BLaER1 treated with 17β-estradiol and CSF1 and Interleukin-3, amounts not matched to agents 10 nM and 100 nM (cell line): Measurements from ENCODE around the gene KIAA1958.

Experiments
- H3K27ac ChIP-seq, 11 experiments: shearing (Covaris generic); formaldehyde crosslinking; 2 replicates each; pipeline ENCODE4 v1.8.1; 2022
- H3K27me3 ChIP-seq, 11 experiments: shearing (Covaris generic); formaldehyde crosslinking; 2 replicates each; pipeline ENCODE4 v1.8.1; 2022
- H3K36me3 ChIP-seq, 11 experiments: shearing (Covaris generic); formaldehyde crosslinking; 2 replicates each; pipeline ENCODE4 v1.8.1; 2022
- H3K4me1 ChIP-seq, 10 experiments: shearing (Covaris generic); formaldehyde crosslinking; 2 replicates each; pipeline ENCODE4 v1.8.1; 2022
- H3K4me2 ChIP-seq, 11 experiments: shearing (Covaris generic); formaldehyde crosslinking; 2 replicates each; pipeline ENCODE4 v1.8.1; 2022
- H3K4me3 ChIP-seq, 10 experiments: shearing (Covaris generic); formaldehyde crosslinking; 2 replicates each; pipeline ENCODE4 v1.8.1; 2022
- H3K9ac ChIP-seq, 11 experiments: shearing (Covaris generic); formaldehyde crosslinking; 2 replicates each; pipeline ENCODE4 v1.8.1; 2022
- H3K9me3 ChIP-seq, 11 experiments: shearing (Covaris generic); formaldehyde crosslinking; replicated peaks in 1 of 11; 2 replicates each; pipeline ENCODE4 v1.8.1; 2022
- H4K20me1 ChIP-seq, 11 experiments: shearing (Covaris generic); formaldehyde crosslinking; 2 replicates each; pipeline ENCODE4 v1.8.1; 2022
- Cebpa-rat ChIP-seq, 11 experiments: shearing (Covaris generic); IDR thresholded peaks; 2 replicates each; pipeline ENCODE4 v1.8.1; 2022

KIAA1958 gene

DNA sequence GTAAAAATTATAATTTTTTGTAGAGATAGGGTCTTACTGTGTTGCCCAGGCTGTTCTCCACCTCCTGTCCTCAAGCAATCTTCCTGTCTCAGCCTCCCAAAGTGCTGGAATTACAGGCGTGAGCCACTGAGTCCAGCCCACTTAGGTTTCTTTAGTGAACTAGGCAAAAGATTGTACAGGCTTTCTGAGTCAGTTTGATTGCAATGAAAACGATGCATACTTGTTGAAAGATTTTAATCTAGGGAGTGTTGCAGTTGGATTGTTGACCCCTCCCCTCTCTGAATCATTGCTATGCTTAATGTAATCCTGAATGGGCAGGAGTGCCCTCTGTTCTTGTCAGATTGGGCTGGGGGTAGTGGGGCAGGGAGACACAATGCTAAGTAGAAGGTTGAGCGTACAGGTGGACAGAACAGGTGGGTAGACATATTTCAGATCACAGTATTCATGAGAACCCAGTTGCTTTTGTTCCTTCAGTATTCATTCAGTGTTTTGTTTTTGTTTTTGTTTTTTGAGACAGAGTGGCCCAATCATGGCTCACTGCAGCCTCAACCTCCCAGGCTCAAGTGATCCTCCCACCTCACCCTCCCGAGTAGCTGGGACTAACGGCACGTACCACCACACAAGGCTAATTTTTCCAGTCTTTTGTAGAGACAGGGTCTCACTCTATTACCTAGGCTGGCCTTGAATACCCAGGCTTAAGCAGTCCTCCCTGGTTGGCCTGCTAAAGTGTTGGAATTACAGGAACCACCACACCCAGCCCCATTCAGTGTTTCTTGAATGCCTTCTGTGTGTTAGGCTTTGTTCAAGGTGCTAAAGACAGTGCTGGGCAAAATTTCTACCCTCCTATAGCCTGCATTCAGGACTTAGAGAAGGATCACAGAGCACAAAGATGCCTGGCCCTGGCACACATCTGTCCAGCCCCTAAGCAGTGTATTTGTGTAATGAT, 70.1 kb downstream of the KIAA1958 start:
- Histone ChIP-seq H3K4me3 (no peak overlapping the region), H3K27me3 (no peaks in the 10 kb centered on the region), H3K36me3 (peaks cover 0 to 20% (median 11%) of the 10 kb centered on the region in 11 experiments; a peak in 9 of 22 replicates), H3K4me1 (no peaks in the 10 kb centered on the region), H3K9me3 (peaks cover 0 to 6% (median 0%) of the 10 kb centered on the region in 11 experiments; a peak in 1 of 22 replicates), H4K20me1 (peaks cover 0 to 62% (median 8%) of the 10 kb centered on the region in 11 experiments; a peak in 10 of 22 replicates), H3K27ac (no peak overlapping the region), H3K9ac (no peak overlapping the region), H3K4me2 (no peak overlapping the region)
- TF ChIP-seq Cebpa-rat (IDR thresholded peaks at IDR 0.05): no peak

DNA sequence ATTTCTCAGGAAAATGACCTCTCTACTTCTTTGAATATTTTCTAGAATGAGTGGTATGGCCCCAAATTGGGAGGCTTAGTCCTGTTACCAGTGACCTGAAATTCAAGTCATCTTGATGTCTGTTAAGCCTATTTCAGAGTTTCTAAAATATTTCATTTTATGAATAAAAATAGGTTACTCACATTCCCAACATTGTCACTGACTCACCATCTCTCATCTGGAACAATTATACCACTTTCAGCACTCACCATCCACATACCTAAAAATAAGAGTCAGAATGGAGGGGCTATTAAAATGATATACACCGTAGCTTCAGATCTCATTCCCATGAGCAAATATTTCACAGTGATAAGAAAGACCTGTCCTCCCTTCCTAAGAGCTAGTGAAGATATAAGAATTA, 71.8 kb downstream of the KIAA1958 start:
- no peak overlapping the region for H3K27ac ChIP-seq
- H3K4me2 ChIP-seq: no peak overlapping the region
- peaks cover 0 to 20% (median 12%) of the 10 kb centered on the region in 11 experiments; a peak in 9 of 22 replicates for H3K36me3 ChIP-seq
- H3K27me3 ChIP-seq: no peaks in the 10 kb centered on the region
- H3K9me3 ChIP-seq: peaks cover under 1 to 21% (median 4%) of the 10 kb centered on the region in 11 experiments; a peak in 18 of 22 replicates
- no peak overlapping the region for H3K9ac ChIP-seq
- no peak overlapping the region for H3K4me3 ChIP-seq
- no peaks in the 10 kb centered on the region for H3K4me1 ChIP-seq
- peaks cover 0 to 58% (median 7%) of the 10 kb centered on the region in 11 experiments; a peak in 8 of 22 replicates for H4K20me1 ChIP-seq
- no peak for TF ChIP-seq Cebpa-rat (IDR thresholded peaks at IDR 0.05)

DNA sequence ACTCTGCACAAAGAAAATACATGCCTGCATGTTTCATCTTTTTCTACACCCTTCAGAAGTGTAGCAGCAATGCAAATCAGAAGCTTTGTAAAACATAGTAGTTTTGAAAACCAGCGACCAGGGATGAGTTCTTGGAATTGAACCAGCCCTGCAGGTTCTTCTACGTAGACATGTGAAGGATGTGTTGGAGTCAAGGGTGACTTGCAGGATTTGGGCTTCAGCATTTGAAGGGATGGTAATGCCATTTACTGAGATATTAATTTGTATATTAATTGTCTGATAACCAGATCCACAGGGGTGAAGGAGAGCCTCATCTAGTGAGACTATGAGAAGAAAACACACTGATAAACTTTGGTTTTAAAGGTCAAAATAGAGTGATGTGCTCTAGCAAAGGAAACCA, 72.4 kb downstream of the KIAA1958 start:
- Histone ChIP-seq H3K4me2 (no peak overlapping the region), H3K36me3 (peaks cover 0 to 22% (median 16%) of the 10 kb centered on the region in 11 experiments; a peak in 11 of 22 replicates), H3K27ac (no peak overlapping the region), H3K9me3 (peaks cover 6 to 26% (median 9%) of the 10 kb centered on the region in 11 experiments; a peak in 19 of 22 replicates), H4K20me1 (peaks cover 0 to 58% (median 7%) of the 10 kb centered on the region in 11 experiments; a peak in 8 of 22 replicates), H3K4me3 (no peak overlapping the region), H3K4me1 (no peaks in the 10 kb centered on the region), H3K9ac (no peak overlapping the region), H3K27me3 (no peaks in the 10 kb centered on the region)
- no peak for TF ChIP-seq Cebpa-rat (IDR thresholded peaks at IDR 0.05)

DNA sequence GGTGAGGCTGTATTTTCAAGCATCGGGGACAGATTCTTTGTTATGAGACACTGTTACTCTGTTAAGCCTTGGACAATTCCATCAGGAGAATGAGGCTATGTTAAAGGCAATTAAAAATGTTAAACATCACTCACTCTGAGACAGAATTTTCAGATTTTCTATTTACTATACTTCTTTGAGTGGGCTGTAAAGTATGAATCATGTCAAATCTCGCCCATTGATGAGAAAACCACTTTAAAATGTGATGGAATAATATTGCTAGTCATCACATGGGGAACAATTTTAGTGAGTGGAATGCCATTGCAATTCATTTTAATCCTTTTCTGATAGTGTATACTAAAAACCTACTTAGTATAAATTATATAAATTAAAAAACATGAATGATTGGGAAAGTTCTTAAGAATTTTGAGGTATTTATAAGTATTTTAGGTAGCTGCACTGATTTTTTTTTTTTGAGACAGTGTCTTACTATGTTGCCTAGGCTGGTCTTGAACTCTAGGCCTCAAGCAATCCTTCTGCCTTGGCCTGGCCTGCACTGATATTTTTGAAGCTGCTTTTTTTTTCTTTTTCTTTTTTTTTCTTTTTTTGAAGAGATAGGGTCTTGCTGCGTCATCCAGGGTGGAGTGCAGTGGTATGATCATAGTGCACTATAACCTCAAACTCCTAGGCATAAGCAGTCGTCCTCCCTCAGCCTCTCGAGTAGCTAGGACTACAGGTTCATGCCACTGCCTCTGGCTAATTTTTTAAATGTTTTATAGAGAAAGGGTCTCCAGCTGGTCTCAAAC, 73.2 kb downstream of the KIAA1958 start:
- no peak overlapping the region for H3K4me2 ChIP-seq
- no peaks in the 10 kb centered on the region for H3K27me3 ChIP-seq
- peaks cover 0 to 22% (median 13%) of the 10 kb centered on the region in 11 experiments; a peak in 11 of 22 replicates for H3K36me3 ChIP-seq
- no peaks in the 10 kb centered on the region for H3K4me1 ChIP-seq
- H4K20me1 ChIP-seq: peaks cover 0 to 54% (median 7%) of the 10 kb centered on the region in 11 experiments; a peak in 8 of 22 replicates
- no peak overlapping the region for H3K27ac ChIP-seq
- H3K9ac ChIP-seq: no peak overlapping the region
- TF ChIP-seq Cebpa-rat (IDR thresholded peaks at IDR 0.05): no peak
- no peak overlapping the region for H3K4me3 ChIP-seq
- H3K9me3 ChIP-seq: peaks cover 6 to 30% (median 14%) of the 10 kb centered on the region in 11 experiments; a peak in 19 of 22 replicates

DNA sequence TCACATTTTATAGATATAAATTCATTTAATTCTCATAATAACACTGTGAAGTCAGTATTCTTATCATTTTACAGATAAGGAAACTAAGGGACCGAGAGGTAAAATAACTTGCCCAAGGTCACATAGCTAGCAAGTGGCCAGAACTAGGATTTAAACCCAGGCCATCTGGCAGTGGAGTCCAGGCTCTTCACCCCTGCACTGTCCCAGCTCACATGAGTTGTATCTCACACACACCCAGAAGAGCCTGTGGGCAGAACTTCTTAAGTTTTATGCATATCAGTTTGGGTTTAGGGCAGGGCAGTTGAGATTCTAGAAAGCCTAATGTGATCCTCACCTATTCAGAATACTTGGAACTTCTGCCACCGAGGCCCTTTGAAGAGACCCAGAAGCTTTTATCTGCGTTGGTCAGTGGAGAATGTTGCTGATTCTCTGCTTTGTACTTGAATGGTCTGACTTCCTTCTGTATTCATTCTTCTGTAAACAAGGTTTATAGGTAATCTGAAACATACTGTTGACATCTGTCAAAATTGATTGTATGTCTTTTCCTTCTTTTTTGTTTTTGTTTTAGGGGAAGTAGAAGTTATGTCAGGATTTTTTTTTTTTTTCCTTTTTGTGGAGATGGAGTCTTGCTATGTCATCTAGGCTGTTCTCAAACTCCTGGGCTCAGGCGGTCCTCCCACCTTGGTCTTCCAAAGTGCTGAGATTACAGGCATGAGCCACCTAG, 75.8 kb downstream of the KIAA1958 start:
- peaks cover 6 to 30% (median 14%) of the 10 kb centered on the region in 11 experiments; a peak in 19 of 22 replicates for H3K9me3 ChIP-seq
- peaks cover 0 to 14% (median 4%) of the 10 kb centered on the region in 11 experiments; a peak in 8 of 22 replicates for H3K36me3 ChIP-seq
- no peaks in the 10 kb centered on the region for H3K27me3 ChIP-seq
- H3K27ac ChIP-seq: no peak overlapping the region
- H3K4me1 ChIP-seq: no peaks in the 10 kb centered on the region
- H3K4me2 ChIP-seq: no peak overlapping the region
- H3K4me3 ChIP-seq: no peak overlapping the region
- no peak overlapping the region for H3K9ac ChIP-seq
- peaks cover 0 to 28% (median 0%) of the 10 kb centered on the region in 11 experiments; a peak in 5 of 22 replicates for H4K20me1 ChIP-seq
- TF ChIP-seq Cebpa-rat (IDR thresholded peaks at IDR 0.05): no peak

DNA sequence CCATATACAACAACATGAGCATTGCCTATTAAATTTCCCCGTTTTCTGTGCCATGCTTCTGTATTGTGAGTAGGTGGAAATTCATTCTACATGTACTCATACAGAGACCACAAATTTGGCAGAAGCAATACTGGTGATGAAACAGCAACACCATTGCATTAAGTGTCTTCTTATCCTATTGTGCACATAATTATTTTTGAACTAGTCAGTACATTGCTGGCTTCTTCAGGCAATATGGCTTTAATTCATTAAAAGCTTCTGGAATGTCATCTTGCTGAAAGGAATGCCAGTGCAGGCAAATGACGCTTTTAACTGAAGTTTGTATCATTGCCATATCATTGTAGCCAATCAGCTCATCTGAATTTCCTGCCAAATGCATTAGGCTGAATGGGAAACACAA, 82.6 kb downstream of the KIAA1958 start:
- Histone ChIP-seq H3K36me3 (peaks cover 0 to 19% (median 11%) of the 10 kb centered on the region in 11 experiments; a peak in 20 of 22 replicates), H3K4me3 (no peak overlapping the region), H3K9ac (no peak overlapping the region), H3K27ac (no peak overlapping the region), H4K20me1 (peaks cover 0 to 47% (median 14%) of the 10 kb centered on the region in 11 experiments; a peak in 12 of 22 replicates), H3K4me1 (peaks cover 0 to 15% (median 8%) of the 10 kb centered on the region in 10 experiments; a peak in 6 of 20 replicates), H3K9me3 (peaks cover 0 to 10% (median 2%) of the 10 kb centered on the region in 11 experiments; a peak in 14 of 22 replicates), H3K27me3 (no peaks in the 10 kb centered on the region), H3K4me2 (no peak overlapping the region)
- no peak for TF ChIP-seq Cebpa-rat (IDR thresholded peaks at IDR 0.05)

DNA sequence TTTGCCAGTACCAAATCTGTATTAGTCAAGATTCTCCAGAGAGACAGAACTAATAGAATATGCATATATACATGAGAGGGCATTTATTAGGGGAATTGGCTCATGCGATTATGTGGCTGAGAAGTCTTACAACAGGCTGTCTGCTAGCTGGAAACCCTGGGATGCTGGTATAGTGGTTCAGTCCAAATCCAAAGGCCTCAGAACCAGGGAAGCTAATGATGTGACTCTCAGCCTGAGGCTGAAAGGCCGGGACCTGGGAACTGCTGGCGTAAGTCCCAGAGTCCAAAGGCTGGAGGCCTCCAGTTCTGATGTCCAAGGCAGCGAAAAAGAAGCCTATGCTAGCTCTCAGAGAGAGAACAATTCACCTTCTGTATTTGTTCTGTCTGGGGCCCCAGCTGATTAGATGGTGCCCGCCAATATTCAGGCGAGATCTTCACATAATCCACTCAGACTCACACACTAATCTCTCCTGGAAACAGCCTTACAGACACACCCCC, 84.1 kb downstream of the KIAA1958 start:
- H3K9ac ChIP-seq: no peak overlapping the region
- H3K4me3 ChIP-seq: no peak overlapping the region
- H3K4me1 ChIP-seq: peaks cover 0 to 15% (median 8%) of the 10 kb centered on the region in 10 experiments; a peak in 6 of 20 replicates
- no peaks in the 10 kb centered on the region for H3K27me3 ChIP-seq
- H3K9me3 ChIP-seq: peaks cover 0 to 11% (median 0%) of the 10 kb centered on the region in 11 experiments; a peak in 2 of 22 replicates
- H4K20me1 ChIP-seq: peaks cover 0 to 47% (median 14%) of the 10 kb centered on the region in 11 experiments; a peak in 12 of 22 replicates
- TF ChIP-seq Cebpa-rat (IDR thresholded peaks at IDR 0.05): no peak
- H3K27ac ChIP-seq: no peak overlapping the region
- peaks cover 14 to 35% (median 26%) of the 10 kb centered on the region in 11 experiments for H3K36me3 ChIP-seq
- no peak overlapping the region for H3K4me2 ChIP-seq
